ENCODE data around the gene CAMK2D. TPM values are rescaled to one million over a fixed set of nuclear protein-coding genes. Genes with fewer than 3 reads are reported as not detected.

The CAMK2D gene
- total RNA-seq, 4 donors from 2014 or later, result 57.3 to 78.4 (median 61.8) TPM

DNA sequence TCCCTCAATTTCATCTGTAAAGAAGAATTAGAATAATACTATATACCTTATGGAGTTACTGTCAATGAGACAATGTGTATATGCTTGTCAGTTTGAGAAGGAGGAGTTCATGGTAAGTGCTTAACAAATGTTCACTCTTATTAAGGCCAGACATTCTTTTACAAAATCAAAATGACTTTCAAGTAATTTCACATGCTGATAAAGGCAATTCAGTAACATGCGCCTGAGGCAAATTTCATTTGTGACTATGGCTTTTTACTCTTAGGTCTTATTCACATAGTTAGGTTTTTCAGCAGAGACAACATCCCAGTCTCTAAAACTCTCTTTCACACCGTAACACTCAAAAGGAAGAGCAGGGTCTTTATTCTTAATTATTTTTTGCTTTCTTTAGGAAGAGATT lies 174.4 kb downstream of the CAMK2D start:
- intact Hi-C loops (cut with DNase I), result no loop called here
- Histone ChIP-seq H3K4me1 (peaks cover 0 to 7% of the 10 kb centered on the region in 2 donors), H3K4me3 (replicated peaks in 1 of 3) (no peak overlapping the region), H3K9me3 (no peaks in the 10 kb centered on the region), H3K27me3 (no peaks in the 10 kb centered on the region), H3K36me3 (no peaks in the 10 kb centered on the region), H3K27ac (no peak overlapping the region)
- 96 to 97% methylated on average over 2 of the region's 2 CpGs for WGBS, 2 donors
- TF ChIP-seq, protein P1, sequence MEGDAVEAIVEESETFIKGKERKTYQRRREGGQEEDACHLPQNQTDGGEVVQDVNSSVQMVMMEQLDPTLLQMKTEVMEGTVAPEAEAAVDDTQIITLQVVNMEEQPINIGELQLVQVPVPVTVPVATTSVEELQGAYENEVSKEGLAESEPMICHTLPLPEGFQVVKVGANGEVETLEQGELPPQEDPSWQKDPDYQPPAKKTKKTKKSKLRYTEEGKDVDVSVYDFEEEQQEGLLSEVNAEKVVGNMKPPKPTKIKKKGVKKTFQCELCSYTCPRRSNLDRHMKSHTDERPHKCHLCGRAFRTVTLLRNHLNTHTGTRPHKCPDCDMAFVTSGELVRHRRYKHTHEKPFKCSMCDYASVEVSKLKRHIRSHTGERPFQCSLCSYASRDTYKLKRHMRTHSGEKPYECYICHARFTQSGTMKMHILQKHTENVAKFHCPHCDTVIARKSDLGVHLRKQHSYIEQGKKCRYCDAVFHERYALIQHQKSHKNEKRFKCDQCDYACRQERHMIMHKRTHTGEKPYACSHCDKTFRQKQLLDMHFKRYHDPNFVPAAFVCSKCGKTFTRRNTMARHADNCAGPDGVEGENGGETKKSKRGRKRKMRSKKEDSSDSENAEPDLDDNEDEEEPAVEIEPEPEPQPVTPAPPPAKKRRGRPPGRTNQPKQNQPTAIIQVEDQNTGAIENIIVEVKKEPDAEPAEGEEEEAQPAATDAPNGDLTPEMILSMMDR (IDR thresholded peaks at IDR 0.05), result no peak
- TF ChIP-seq POLR2A (IDR thresholded peaks at IDR 0.05), result no peak
- no peak for DNase-seq

DNA sequence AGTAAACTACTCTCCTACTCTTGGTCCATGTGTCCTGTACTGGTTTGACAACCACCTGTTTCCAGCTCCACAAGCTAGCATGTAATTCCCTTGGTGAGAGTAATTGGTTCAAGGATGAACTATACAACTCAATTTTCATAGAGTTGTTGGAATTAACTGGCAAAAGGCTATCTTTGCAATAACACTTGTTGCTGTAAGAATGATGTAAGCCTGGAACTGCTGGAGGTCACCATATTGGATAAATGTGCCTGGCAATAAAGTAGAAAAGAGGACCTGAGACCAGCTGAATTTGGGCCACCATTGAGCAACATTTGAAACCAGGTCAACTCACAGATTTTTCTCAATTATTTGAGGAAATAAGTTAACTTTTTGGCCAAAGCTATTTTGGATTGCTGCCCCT lies 175.5 kb downstream of the CAMK2D start:
- Histone ChIP-seq H3K4me1 (no peaks in the 10 kb centered on the region), H3K27me3 (no peaks in the 10 kb centered on the region), H3K9me3 (no peaks in the 10 kb centered on the region), H3K36me3 (no peaks in the 10 kb centered on the region), H3K27ac (no peak overlapping the region), H3K4me3 (replicated peaks in 1 of 3) (no peak overlapping the region)
- DNase-seq, result no peak
- TF ChIP-seq, protein P1 (IDR thresholded peaks at IDR 0.05), result no peak
- no peak for TF ChIP-seq POLR2A (IDR thresholded peaks at IDR 0.05)
- intact Hi-C loops (cut with DNase I), result no loop called here

DNA sequence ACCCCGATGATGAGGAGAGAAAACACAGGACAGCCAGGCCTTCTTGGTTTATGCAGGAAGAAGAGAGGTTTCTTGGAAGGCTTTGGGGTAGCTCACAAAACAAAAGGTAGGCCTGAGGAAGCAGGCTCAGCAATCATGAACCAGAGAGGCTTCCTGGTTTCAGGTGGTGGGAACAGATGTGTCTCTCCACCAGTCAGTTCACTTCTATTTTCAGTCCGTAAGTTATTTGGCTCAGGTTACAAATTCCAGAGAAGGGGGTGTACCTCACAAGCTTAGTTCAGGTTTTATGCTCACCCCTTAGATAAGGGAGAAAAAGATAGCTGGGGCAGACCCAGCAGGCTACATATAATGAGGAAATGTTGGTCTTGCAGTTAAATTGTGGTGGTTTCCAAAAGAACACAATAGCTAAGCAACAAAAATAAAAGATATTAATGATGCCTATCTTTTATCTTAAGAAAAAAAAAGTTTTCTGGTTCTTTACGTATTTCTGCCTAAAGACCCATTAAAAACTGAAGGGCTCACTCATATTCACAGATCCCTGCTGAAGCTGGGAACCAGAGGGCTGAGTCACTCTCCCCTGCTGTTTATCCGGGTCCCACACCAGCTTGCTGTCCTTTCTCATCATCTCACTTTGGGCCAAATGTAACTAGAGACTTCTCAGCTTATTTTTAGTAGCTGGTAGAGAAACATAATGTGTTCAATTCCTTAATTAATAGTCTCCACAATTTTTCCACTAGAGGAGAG lies 177.0 kb downstream of the CAMK2D start:
- no peaks in the 10 kb centered on the region for H3K9me3 ChIP-seq
- H3K4me3 ChIP-seq (replicated peaks in 1 of 3), result no peak overlapping the region
- no peak overlapping the region for H3K27ac ChIP-seq
- TF ChIP-seq, protein P1 (IDR thresholded peaks at IDR 0.05), result no peak
- TF ChIP-seq POLR2A (IDR thresholded peaks at IDR 0.05), result no peak
- no peaks in the 10 kb centered on the region for H3K27me3 ChIP-seq
- 77 to 86% methylated on average over 4 of the region's 4 CpGs for WGBS, 2 donors
- intact Hi-C loops (cut with DNase I), result no loop called here
- no peak for DNase-seq
- no peaks in the 10 kb centered on the region for H3K36me3 ChIP-seq
- H3K4me1 ChIP-seq, result peaks cover 0 to 8% of the 10 kb centered on the region in 2 donors

DNA sequence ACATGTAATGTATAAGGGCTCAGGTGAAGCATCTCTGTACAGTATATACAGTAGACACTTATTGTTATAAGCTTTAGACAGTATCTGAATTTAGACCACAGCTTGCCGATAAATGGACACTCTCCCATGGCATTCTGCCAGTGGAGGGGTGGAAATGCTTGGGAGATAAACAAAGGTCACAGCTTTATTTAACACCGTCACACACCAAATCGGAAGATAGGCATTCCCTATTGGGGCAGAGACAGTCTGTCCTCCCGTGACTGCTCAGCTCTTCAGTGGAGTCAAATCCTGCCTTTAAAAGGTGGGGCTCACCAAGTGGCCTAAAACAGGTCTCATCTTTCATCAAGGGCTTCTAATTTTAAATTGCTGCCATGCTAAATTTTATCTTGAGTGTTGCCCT lies 178.8 kb downstream of the CAMK2D start:
- intact Hi-C loops (cut with DNase I), result no loop called here
- Histone ChIP-seq H3K27me3 (no peaks in the 10 kb centered on the region), H3K9me3 (no peaks in the 10 kb centered on the region), H3K36me3 (no peaks in the 10 kb centered on the region), H3K4me3 (replicated peaks in 1 of 3) (no peak overlapping the region), H3K4me1 (peaks cover 0 to 8% of the 10 kb centered on the region in 2 donors), H3K27ac (no peak overlapping the region)
- 89 to 93% methylated on average over 4 of the region's 4 CpGs for WGBS, 2 donors
- DNase-seq, result no peak
- TF ChIP-seq, protein P1 (IDR thresholded peaks at IDR 0.05), result no peak
- no peak for TF ChIP-seq POLR2A (IDR thresholded peaks at IDR 0.05)

DNA sequence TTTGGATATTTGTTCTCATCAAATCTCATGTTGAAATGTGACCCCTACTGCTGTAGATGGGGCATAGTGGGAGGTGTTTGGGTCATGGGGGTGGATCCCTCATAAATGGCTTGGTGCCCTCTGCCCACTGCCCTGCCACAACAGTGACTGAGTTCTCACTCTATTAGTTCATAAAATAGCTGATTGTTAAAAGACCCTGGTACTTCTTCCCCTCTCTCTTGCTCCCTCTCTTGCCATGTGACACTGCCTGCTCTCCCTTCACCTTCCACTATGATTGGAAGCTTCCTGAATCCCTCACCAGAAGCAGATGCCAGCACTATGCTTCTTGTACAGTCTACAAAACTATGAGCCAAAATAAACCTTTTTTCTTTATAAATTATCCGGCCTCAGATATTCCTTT lies 182.2 kb downstream of the CAMK2D start:
- intact Hi-C loops (cut with DNase I), result no loop called here
- 98 to 99% methylated on average over 1 of the region's 1 CpG for WGBS, 2 donors
- DNase-seq, result no peak
- TF ChIP-seq, protein P1 (IDR thresholded peaks at IDR 0.05), result no peak
- no peak for TF ChIP-seq POLR2A (IDR thresholded peaks at IDR 0.05)
- H3K27ac ChIP-seq, result no peak overlapping the region
- H3K9me3 ChIP-seq, result no peaks in the 10 kb centered on the region
- no peaks in the 10 kb centered on the region for H3K27me3 ChIP-seq
- peaks cover 19 to 21% of the 10 kb centered on the region in 2 donors for H3K4me1 ChIP-seq
- no peak overlapping the region for H3K4me3 ChIP-seq (replicated peaks in 1 of 3)
- no peaks in the 10 kb centered on the region for H3K36me3 ChIP-seq

All from thyroid gland (tissue), 4 donors.